HCT116 (cell line): Measurements from ENCODE around the gene TMA7. TPM values are rescaled to one million over a fixed set of nuclear protein-coding genes. Genes with fewer than 3 reads are reported as not detected.

Source experiments
- ATAC-seq: fragments of 200-7000 bp; cut with Tn5 transposase; 2 replicates; pipeline ENCODE4 v1.9.1; 2020; ENCODE audit warnings: mild to moderate bottlenecking, moderate library complexity
- BruUV-seq: library from RNA; stranded (reverse); fragments of 400-500 nt; replicated peaks from 2 replicates; lab custom pipeline; 2021; lab: Mats Ljungman, UMichigan
- CTCF ChIA-PET: fragments of 300-600 bp; sonication (Branson Sonifier 250); formaldehyde crosslinking; loops from one replicate; lab custom pipeline; 2021; ENCODE audit warnings: antibody characterized with exemption; lab: Charles Lee
- POLR2A ChIA-PET: fragments of 300-600, 350-600 bp; sonication (Branson Sonifier 250); formaldehyde crosslinking; loops from one replicate; lab custom pipeline; 2021; ENCODE audit warnings: antibody characterized with exemption; lab: Charles Lee
- RAD21 ChIA-PET, 2 experiments: fragments of 300-600 bp; sonication (Branson Sonifier 250); formaldehyde crosslinking; loops; one replicate each; lab custom pipeline; 2023; ENCODE audit warnings: low total read pairs in 2 of 2; ENCODE audit not compliant: uncharacterized antibody in 2 of 2, unreplicated experiment in 2 of 2, low non-redundant PET in 1 of 2; lab: Charles Lee
- DNase-seq: peaks from one replicate; pipeline ENCODE4 v3.0.0-alpha.2; 2010; ENCODE audit warnings: low read depth, low spot score
- H2AFZ ChIP-seq: fragments of 200-600 bp; shearing (Covaris generic), sonication (generic); 2 replicates; pipeline ENCODE4 v1.6.1; 2017; ENCODE audit warnings: low read depth, mixed run types, mixed read lengths, antibody characterized with exemption, low read length; ENCODE audit not compliant: poor library complexity, severe bottlenecking
- H3K27ac ChIP-seq: 2 replicates; pipeline ENCODE4 v1.5.1; 2012; ENCODE audit warnings: low read depth, low read length
- H3K27me3 ChIP-seq: fragments of 200-600 bp; sonication (generic); 2 replicates; pipeline ENCODE4 v1.6.1; 2016; ENCODE audit warnings: mixed run types, low read length, mixed read lengths; ENCODE audit not compliant: insufficient read depth
- H3K36me3 ChIP-seq, 2 experiments: fragments of 200-500 bp in 1 of 2; fragments of 200-600 bp in 1 of 2; sonication (Bioruptor generic) in 1 of 2; sonication (generic) in 1 of 2; 2 replicates each; pipeline versions ENCODE4 v1.5.1 to v1.6.1; 2014 to 2016; ENCODE audit warnings: low read length in 2 of 2, inconsistent platforms in 1 of 2, mixed read lengths in 1 of 2, mixed run types in 1 of 2; ENCODE audit not compliant: insufficient read depth in 2 of 2, control insufficient read depth in 1 of 2
- H3K4me1 ChIP-seq, 2 experiments: fragments of 200-600 bp in 1 of 2; sonication (generic) in 1 of 2; 2 replicates each; pipeline versions ENCODE4 v1.5.1 to v1.6.1; 2012 to 2017; ENCODE audit warnings: low read length in 2 of 2, inconsistent platforms in 1 of 2, mild to moderate bottlenecking in 1 of 2, mixed read lengths in 1 of 2, mixed run types in 1 of 2, moderate library complexity in 1 of 2; ENCODE audit not compliant: insufficient read depth in 2 of 2, control insufficient read depth in 1 of 2
- H3K4me2 ChIP-seq: fragments of 200-600 bp; sonication (generic); 2 replicates; pipeline ENCODE4 v1.6.1; 2017; ENCODE audit warnings: mixed run types, low read length, mixed read lengths
- H3K4me3 ChIP-seq, 2 experiments: fragments of 200-600 bp in 1 of 2; sonication (generic) in 1 of 2; replicated peaks in 1 of 2; 2 replicates each; pipeline ENCODE4 v1.5.1; 2011 to 2016; ENCODE audit warnings: low read length in 2 of 2, control low read depth in 1 of 2, low read depth in 1 of 2, mild to moderate bottlenecking in 1 of 2, mixed read lengths in 1 of 2, mixed run types in 1 of 2
- H3K79me2 ChIP-seq: fragments of 200-600 bp; sonication (generic); 2 replicates; pipeline ENCODE4 v1.6.1; 2017; ENCODE audit warnings: mild to moderate bottlenecking, mixed run types, low read length, moderate library complexity, mixed read lengths; ENCODE audit not compliant: insufficient read depth
- H3K9ac ChIP-seq: fragments of 200-600 bp; sonication (generic); 2 replicates; pipeline ENCODE4 v1.6.1; 2016; ENCODE audit warnings: low read length, mixed read lengths
- H3K9me2 ChIP-seq: fragments of 200-600 bp; sonication (generic), shearing (Covaris generic); 2 replicates; pipeline ENCODE4 v1.6.1; 2017; ENCODE audit warnings: mixed run types, mild to moderate bottlenecking, moderate library complexity; ENCODE audit not compliant: insufficient read depth
- H3K9me3 ChIP-seq, 2 experiments: fragments of 200-500 bp in 1 of 2; fragments of 200-600 bp in 1 of 2; sonication (Bioruptor generic) in 1 of 2; sonication (generic) in 1 of 2; 2 replicates each; pipeline ENCODE4 v1.6.1; 2014 to 2017; ENCODE audit warnings: low read length in 2 of 2, mixed read lengths in 2 of 2, inconsistent platforms in 1 of 2, low read depth in 1 of 2, mild to moderate bottlenecking in 1 of 2, mixed run types in 1 of 2, moderate library complexity in 1 of 2; ENCODE audit not compliant: control insufficient read depth in 1 of 2, insufficient read depth in 1 of 2
- H4K20me1 ChIP-seq: fragments of 200-600 bp; sonication (generic), shearing (Covaris generic); 2 replicates; pipeline ENCODE4 v1.6.1; 2017; ENCODE audit warnings: mixed run types, mild to moderate bottlenecking, moderate library complexity; ENCODE audit not compliant: insufficient read depth
- CTCF ChIP-seq, 3 experiments: fragments of 200-600 bp in 1 of 3; sonication (generic) in 1 of 3; IDR thresholded peaks in 2 of 3; conservative IDR thresholded peaks in 1 of 3; 2 replicates each; pipeline ENCODE4 v1.5.1; 2012 to 2017; ENCODE audit warnings: low read depth in 2 of 3, low read length in 2 of 3, antibody characterized with exemption in 1 of 3, borderline replicate concordance in 1 of 3, control low read depth in 1 of 3, mild to moderate bottlenecking in 1 of 3, mixed read lengths in 1 of 3, mixed run types in 1 of 3, moderate library complexity in 1 of 3; ENCODE audit not compliant: insufficient read depth in 1 of 3
- REST ChIP-seq: IDR thresholded peaks from 2 replicates; pipeline ENCODE4 v1.6.1; 2012; ENCODE audit warnings: low read depth
- ZFX ChIP-seq: fragments of 450-650 bp; IDR thresholded peaks from 2 replicates; pipeline ENCODE4 v1.6.1; 2017
- ZNF274 ChIP-seq: fragments of 200-500 bp; sonication (Bioruptor generic); IDR thresholded peaks from 2 replicates; pipeline ENCODE4 v1.6.1; 2014; ENCODE audit warnings: mild to moderate bottlenecking, low read depth, low read length, inconsistent platforms
- intact Hi-C: fragments of 100-400 bp; cut with micrococcal nuclease; formaldehyde crosslinking; loops from 2 replicates; pipeline ENCODE4 v1.10.0; 2022
- total RNA-seq: library from RNA; stranded (reverse); gene quantifications from one replicate; pipeline ENCODE4 v1.2.1, GENCODE V29; 2021; ENCODE audit not compliant: unreplicated experiment
- TF ChIP-seq, protein P1 (sequence below): IDR thresholded peaks from 2 replicates; pipeline ENCODE4 v1.6.1; 2011; ENCODE audit warnings: mild to moderate bottlenecking, low read length, moderate library complexity; ENCODE audit not compliant: insufficient replicate concordance; ENCODE audit errors: extremely low read depth

Gene TMA7
- total RNA-seq, 1 experiment from 2014 or later = 334 TPM

GRCh38 chr3:48472673-48472922 lies 32.5 kb downstream of the TMA7 start:
- Histone ChIP-seq H3K9me3 (no peaks in the 10 kb centered on the region), H3K27me3 (no peaks in the 10 kb centered on the region), H3K9ac (peak overlapping the region; percentile 75), H3K4me1 (peaks cover 20 to 34% of the 10 kb centered on the region in 2 experiments; a peak in 3 of 4 replicates), H3K9me2 (no peaks in the 10 kb centered on the region), H3K27ac (peak overlapping the region; percentile 73), H3K79me2 (peaks cover 42% of the 10 kb centered on the region), H3K4me2 (peak overlapping the region; percentile 79), H2AFZ (peak overlapping the region; percentile 19), H3K36me3 (no peaks in the 10 kb centered on the region), H3K4me3 (peak overlapping the region; percentile 65 to 91), H4K20me1 (no peaks in the 10 kb centered on the region)
- ChIA-PET POLR2A (interaction anchor here (0.8 to 1.8 kb wide), 5 partner anchors 26 to 88 kb away, joined by 3 to 10 read pairs (median 4); partner anchors contain the start of genes ATRIP and PFKFB4), RAD21 (no interaction called here), CTCF (interaction anchor here (0.6 to 2.2 kb wide), 8 partner anchors 35 to 163 kb away, joined by 3 to 7 read pairs (median 4); partner anchors contain the start of gene SLC26A6)
- intact Hi-C loops = loop anchor here (2.0 kb wide), 2 partner anchors 34 to 76 kb away; no protein-coding TSS in a partner anchor
- DNase-seq = peak; percentile 54
- ATAC-seq = peak; percentile 57
- TF ChIP-seq, protein P1, sequence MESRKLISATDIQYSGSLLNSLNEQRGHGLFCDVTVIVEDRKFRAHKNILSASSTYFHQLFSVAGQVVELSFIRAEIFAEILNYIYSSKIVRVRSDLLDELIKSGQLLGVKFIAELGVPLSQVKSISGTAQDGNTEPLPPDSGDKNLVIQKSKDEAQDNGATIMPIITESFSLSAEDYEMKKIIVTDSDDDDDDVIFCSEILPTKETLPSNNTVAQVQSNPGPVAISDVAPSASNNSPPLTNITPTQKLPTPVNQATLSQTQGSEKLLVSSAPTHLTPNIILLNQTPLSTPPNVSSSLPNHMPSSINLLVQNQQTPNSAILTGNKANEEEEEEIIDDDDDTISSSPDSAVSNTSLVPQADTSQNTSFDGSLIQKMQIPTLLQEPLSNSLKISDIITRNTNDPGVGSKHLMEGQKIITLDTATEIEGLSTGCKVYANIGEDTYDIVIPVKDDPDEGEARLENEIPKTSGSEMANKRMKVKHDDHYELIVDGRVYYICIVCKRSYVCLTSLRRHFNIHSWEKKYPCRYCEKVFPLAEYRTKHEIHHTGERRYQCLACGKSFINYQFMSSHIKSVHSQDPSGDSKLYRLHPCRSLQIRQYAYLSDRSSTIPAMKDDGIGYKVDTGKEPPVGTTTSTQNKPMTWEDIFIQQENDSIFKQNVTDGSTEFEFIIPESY = no peak
- TF ChIP-seq CTCF (IDR thresholded peaks at IDR 0.05 in 2 of 3, conservative IDR thresholded peaks at IDR 0.05 in 1 of 3; ENCODE audit: borderline replicate concordance in 1 of 3, insufficient read depth in 1 of 3, low read depth in 2 of 3, low read length in 2 of 3) = 0 out of 6 replicates have a peak, but pooled peaks of 1 of the 3 experiments have one; percentile 7
- TF ChIP-seq REST = no peak
- peak; percentile 68; the same call in 1 of the 2 replicates for TF ChIP-seq ZFX
- TF ChIP-seq ZNF274 = no peak
- BruUV-seq = TSS peak; percentile 86
